ENCODE measurements around the gene IRX5.
A peak's percentile ranks its signal among the peaks of the same experiment; 100 is the strongest.

Gene IRX5

DNA sequence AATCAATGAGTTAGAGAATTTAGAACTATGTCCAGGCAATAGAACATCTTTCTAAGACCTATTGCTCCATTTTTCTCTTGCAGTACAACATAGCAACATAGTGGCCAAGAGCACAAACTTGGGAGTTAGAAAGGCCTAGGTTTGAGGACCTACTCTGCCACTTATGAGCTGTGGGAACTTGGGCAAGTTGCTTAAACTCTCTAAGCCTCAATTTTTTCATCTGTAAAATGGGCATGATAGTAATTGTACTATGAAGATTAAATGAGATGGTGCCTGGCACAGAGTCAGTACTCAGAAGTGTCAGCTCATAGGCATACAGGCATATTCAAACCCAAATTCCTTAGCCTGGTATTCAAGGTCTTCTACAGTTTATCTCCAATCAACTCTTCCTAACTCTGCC is 25.1 kb downstream of the IRX5 start:
- no peak for DNase-seq (ENCODE audit: low read depth)
- TF ChIP-seq MYC (IDR thresholded peaks at IDR 0.05; ENCODE audit: low read depth, low read length) (no peak), POLR2A (IDR thresholded peaks at IDR 0.05; ENCODE audit: extremely low read depth, insufficient read length) (no peak)
- TF ChIP-seq, protein P1, sequence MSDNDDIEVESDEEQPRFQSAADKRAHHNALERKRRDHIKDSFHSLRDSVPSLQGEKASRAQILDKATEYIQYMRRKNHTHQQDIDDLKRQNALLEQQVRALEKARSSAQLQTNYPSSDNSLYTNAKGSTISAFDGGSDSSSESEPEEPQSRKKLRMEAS (IDR thresholded peaks at IDR 0.05; ENCODE audit: low read depth, low read length) = no peak
- TF ChIP-seq, protein P2, sequence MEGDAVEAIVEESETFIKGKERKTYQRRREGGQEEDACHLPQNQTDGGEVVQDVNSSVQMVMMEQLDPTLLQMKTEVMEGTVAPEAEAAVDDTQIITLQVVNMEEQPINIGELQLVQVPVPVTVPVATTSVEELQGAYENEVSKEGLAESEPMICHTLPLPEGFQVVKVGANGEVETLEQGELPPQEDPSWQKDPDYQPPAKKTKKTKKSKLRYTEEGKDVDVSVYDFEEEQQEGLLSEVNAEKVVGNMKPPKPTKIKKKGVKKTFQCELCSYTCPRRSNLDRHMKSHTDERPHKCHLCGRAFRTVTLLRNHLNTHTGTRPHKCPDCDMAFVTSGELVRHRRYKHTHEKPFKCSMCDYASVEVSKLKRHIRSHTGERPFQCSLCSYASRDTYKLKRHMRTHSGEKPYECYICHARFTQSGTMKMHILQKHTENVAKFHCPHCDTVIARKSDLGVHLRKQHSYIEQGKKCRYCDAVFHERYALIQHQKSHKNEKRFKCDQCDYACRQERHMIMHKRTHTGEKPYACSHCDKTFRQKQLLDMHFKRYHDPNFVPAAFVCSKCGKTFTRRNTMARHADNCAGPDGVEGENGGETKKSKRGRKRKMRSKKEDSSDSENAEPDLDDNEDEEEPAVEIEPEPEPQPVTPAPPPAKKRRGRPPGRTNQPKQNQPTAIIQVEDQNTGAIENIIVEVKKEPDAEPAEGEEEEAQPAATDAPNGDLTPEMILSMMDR (IDR thresholded peaks at IDR 0.05; ENCODE audit: low read depth, low read length) = no peak

DNA sequence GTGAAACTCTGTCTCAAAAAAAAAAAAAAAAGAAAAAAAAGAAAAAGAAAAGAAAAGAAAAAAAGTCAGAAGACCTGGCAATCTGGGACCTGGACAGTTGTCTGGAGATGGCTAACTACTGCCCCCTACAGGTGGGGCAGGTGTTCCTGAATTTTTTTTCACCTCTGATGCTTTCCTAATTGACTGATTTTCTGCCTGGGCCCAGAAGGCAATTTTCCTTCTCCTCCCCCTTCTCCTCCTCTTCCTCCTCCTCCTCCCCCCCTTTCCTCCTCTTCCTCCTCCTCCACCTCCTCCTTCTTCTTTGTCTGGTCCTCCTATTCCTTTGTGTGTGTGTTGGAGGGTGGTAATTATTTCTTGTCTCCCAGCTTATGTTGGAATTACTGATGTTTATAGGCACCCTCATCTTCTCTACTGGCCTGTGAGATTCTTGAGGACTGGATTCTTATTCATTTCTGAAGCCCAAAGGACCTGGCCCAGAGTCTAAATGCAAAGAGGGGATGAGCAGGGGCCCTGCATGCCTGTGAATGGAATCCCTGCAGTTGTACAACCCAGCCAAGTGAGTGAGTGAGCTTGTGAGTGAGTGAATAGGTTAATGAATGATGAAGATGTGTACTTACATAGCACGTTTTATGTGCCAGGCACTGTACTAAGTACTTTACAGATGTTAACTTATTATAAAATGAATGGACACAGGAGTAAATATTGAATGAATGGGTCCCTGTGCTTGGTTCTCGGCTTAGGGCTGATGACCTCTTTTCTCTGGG is 26.9 kb downstream of the IRX5 start:
- TF ChIP-seq, protein P2 (IDR thresholded peaks at IDR 0.05; ENCODE audit: low read depth, low read length) = peak; percentile 75
- TF ChIP-seq, protein P1 (IDR thresholded peaks at IDR 0.05; ENCODE audit: low read depth, low read length) = no peak
- no peak overlapping the region for H3K4me3 ChIP-seq (ENCODE audit: low read depth, low read length)
- peak; percentile 80 for DNase-seq (ENCODE audit: low read depth)

More for the DNA sequence above, 25.1 kb downstream of the IRX5 start:
- no peak overlapping the region for H3K4me3 ChIP-seq (ENCODE audit: low read depth, low read length)

DNA sequence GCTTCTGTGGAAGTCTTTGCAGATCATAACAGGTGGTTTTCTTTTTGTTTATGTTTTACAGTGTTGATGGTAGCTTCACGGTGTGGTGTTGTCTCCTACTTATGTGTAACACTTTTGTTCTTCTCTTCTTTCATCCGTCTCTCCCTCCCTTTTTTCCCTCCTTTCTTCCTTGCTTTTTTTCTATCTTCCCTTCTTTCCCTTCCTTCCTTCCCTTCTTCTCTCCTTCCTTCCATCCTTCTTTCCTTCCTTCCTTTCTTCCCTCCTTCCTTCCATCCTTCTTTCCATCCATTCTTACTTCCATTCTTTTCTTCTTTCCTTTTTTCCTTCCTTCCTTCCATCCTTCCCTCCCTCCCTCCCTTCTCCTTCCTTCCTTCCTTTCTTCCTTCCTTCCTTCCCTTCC is 31.4 kb downstream of the IRX5 start:
- DNase-seq (ENCODE audit: low read depth) = no peak
- TF ChIP-seq POLR2A (IDR thresholded peaks at IDR 0.05; ENCODE audit: extremely low read depth, insufficient read length) (no peak), MYC (IDR thresholded peaks at IDR 0.05; ENCODE audit: low read depth, low read length) (no peak)
- TF ChIP-seq, protein P2 (IDR thresholded peaks at IDR 0.05; ENCODE audit: low read depth, low read length) = no peak
- TF ChIP-seq, protein P1 (IDR thresholded peaks at IDR 0.05; ENCODE audit: low read depth, low read length) = no peak
- H3K4me3 ChIP-seq (ENCODE audit: low read depth, low read length) = no peak overlapping the region

DNA sequence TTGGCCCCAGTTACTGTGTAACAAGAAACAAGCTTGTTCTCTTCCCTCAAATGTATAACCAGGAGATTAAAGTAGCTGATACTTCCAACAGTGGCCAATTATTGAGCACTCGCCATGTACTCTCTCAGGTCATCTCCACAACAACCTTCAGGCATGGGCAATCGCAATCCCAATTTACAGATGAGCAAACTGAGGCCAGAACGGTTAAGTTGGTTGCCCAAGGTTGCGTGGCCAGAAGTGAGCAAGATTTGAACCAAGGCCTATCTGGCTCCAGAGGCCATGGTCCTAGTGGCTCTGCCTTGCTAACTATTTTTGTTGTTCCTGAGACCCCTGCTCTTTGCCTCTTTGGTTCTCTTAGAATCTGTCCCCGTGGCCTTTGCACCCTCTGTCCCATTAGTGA is 33.6 kb downstream of the IRX5 start:
- no peak for TF ChIP-seq POLR2A (IDR thresholded peaks at IDR 0.05; ENCODE audit: extremely low read depth, insufficient read length)
- TF ChIP-seq, protein P2 (IDR thresholded peaks at IDR 0.05; ENCODE audit: low read depth, low read length) = no peak
- TF ChIP-seq, protein P1 (IDR thresholded peaks at IDR 0.05; ENCODE audit: low read depth, low read length) = no peak
- TF ChIP-seq MYC (IDR thresholded peaks at IDR 0.05; ENCODE audit: low read depth, low read length) = no peak
- H3K4me3 ChIP-seq (ENCODE audit: low read depth, low read length) = no peak overlapping the region

DNA sequence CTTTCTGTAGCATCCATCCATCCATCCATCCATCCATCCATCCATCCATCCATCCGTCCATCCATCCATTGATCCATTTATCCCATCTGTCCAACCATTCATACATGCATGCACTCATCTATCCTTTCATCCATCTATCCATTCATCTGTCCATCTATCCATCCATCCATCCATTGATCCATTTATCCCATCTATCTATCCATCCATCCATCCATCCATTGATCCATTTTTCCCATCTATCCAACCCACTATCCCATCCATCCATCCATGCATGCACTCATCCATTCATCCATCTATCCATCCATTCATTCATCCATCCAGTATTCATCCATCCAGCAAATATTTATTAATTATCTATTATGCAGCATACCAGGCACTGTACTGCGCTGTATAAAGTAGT is 34.8 kb downstream of the IRX5 start:
- TF ChIP-seq MYC (IDR thresholded peaks at IDR 0.05; ENCODE audit: low read depth, low read length) = no peak
- no peak for TF ChIP-seq POLR2A (IDR thresholded peaks at IDR 0.05; ENCODE audit: extremely low read depth, insufficient read length)
- TF ChIP-seq, protein P1 (IDR thresholded peaks at IDR 0.05; ENCODE audit: low read depth, low read length) = no peak
- TF ChIP-seq, protein P2 (IDR thresholded peaks at IDR 0.05; ENCODE audit: low read depth, low read length) = no peak
- no peak for DNase-seq (ENCODE audit: low read depth)
- no peak overlapping the region for H3K4me3 ChIP-seq (ENCODE audit: low read depth, low read length)

More for the DNA sequence above, 33.6 kb downstream of the IRX5 start:
- no peak for DNase-seq (ENCODE audit: low read depth)

Data from NB4 (cell line).